ENCODE results near the gene AGPS.

DNA sequence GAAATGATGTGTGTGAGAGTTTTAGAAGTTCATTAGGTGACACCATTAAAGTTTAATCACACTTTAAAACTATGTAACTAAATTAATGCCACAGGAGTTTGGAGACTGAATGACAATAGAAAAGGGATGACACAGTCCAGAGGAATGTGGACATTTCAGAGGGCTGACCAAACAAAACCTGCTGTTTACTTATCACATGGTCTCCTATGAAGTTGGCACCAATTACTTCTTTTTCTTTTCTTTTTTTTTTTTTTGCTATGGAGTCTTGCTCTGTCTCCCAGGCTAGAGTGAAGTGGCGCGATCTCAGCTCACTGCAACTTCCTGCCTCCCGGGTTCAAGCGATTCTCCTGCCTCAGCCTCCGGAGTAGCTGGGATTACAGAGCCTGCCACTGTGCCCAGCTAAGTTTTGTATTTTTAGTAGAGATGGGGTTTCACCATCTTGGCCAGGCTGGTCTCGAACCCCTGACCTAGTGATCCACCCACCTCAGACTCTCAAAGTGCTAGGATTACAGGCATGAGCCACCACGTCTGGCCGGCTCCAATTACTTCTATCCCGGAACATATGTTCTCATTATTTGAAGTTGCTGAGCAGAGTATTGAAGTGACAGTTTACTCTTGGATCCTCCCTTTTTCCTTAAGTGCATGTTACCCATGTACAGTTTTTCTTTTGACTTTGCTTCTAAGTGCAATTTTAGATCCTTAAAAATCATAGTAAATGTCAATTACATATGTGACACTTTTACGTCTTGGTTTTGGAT is 4.3 kb downstream of the AGPS start:
- TF ChIP-seq EZH2phosphoT487 (IDR thresholded peaks at IDR 0.05; ENCODE audit: insufficient read depth, low read depth) (no peak), EZH2 (IDR thresholded peaks at IDR 0.05; ENCODE audit: insufficient read depth, poor library complexity, severe bottlenecking) (no peak)

All from GM23248 (cell line).